Transverse colon (tissue), 4 donors: ENCODE data around the gene HNRNPH2.

ENCODE experiments used
- CTCF ChIP-seq, 5 experiments: fragments of 200-600 bp in 3 of 5; fragments of 450-650 bp in 2 of 5; sonication (generic) in 3 of 5; IDR thresholded peaks; 1 replicate in 2 of 5; 2 replicates in 3 of 5; pipeline ENCODE4 v1.5.1; 2016 to 2017; ENCODE audit warnings: antibody characterized with exemption in 5 of 5, inconsistent platforms in 3 of 5, mild to moderate bottlenecking in 2 of 5, moderate library complexity in 1 of 5
- EP300 ChIP-seq: sonication (generic); formaldehyde crosslinking; IDR thresholded peaks from one replicate; pipeline ENCODE4 v1.6.1; 2017; ENCODE audit warnings: antibody characterized with exemption, low read depth
- POLR2AphosphoS5 ChIP-seq, 3 donors: sonication (generic); formaldehyde crosslinking; IDR thresholded peaks; one replicate each; pipeline ENCODE4 v1.6.1; 2016; ENCODE audit warnings: antibody characterized with exemption in 3 of 3

DNA sequence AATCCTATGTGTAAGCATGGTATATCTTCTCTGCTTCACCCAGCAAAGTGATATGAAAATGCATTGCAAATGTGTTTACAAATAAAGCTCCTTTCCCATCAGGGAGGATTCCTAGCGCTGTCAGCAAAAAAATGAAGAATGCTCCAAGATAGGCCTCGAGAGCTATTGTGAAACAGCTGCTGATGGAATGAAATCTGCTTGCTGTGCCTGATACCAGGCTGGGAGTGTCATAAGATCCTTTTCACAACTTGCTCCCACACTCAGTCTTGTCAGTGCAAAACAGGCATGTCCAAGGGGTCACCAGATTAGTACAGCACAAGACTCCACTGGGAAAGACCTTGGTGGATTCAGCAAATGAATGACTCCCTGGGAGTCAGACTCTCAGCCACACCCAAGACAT is 34.1 kb downstream of the HNRNPH2 start:
- TF ChIP-seq CTCF (IDR thresholded peaks at IDR 0.05) (no peak), EP300 (no peak), POLR2AphosphoS5 (IDR thresholded peaks at IDR 0.05) (no peak)
